Stomach smooth muscle (tissue), 2 donors: Measurements from ENCODE around the gene SLC25A25.

ENCODE experiments used
- H3K27ac ChIP-seq: one replicate; pipeline ENCODE4 v1.7.0; 2013; ENCODE audit warnings: mild to moderate bottlenecking, low read length, inconsistent platforms
- H3K27me3 ChIP-seq, 2 donors: one replicate each; pipeline ENCODE4 v1.7.0; 2013; ENCODE audit warnings: low read length in 2 of 2; ENCODE audit not compliant: insufficient read depth in 2 of 2, control insufficient read depth in 1 of 2
- H3K36me3 ChIP-seq, 2 donors: one replicate each; pipeline ENCODE4 v1.7.0; 2013; ENCODE audit warnings: low read length in 2 of 2; ENCODE audit not compliant: control insufficient read depth in 2 of 2, insufficient read depth in 2 of 2
- H3K4me1 ChIP-seq: one replicate; pipeline ENCODE4 v1.7.0; 2013; ENCODE audit warnings: low read length; ENCODE audit not compliant: control insufficient read depth, insufficient read depth
- H3K4me3 ChIP-seq, 2 donors: one replicate each; pipeline ENCODE4 v1.7.0; 2013; ENCODE audit warnings: low read length in 2 of 2
- H3K9ac ChIP-seq, 2 donors: one replicate each; pipeline ENCODE4 v1.7.0; 2013; ENCODE audit warnings: low read length in 2 of 2, mild to moderate bottlenecking in 1 of 2
- H3K9me3 ChIP-seq, 2 donors: one replicate each; pipeline ENCODE4 v1.7.0; 2013; ENCODE audit warnings: low read length in 2 of 2; ENCODE audit not compliant: control insufficient read depth in 2 of 2
- donor health status: healthy.
- donor health status: Pancreatic carcinoma.

Gene SLC25A25

GRCh38 chr9:128121466-128121810, 53.4 kb downstream of the SLC25A25 start:
- Histone ChIP-seq H3K9me3 (no peaks in the 10 kb centered on the region), H3K4me3 (no peak overlapping the region), H3K27ac (no peak overlapping the region), H3K9ac (no peak overlapping the region), H3K4me1 (peaks cover 25% of the 10 kb centered on the region), H3K27me3 (no peaks in the 10 kb centered on the region), H3K36me3 (peaks cover 6 to 7% of the 10 kb centered on the region in 2 donors)

GRCh38 chr9:128121924-128122808, 54.1 kb downstream of the SLC25A25 start:
- Histone ChIP-seq H3K36me3 (peaks cover 6 to 7% of the 10 kb centered on the region in 2 donors), H3K4me3 (no peak overlapping the region), H3K9me3 (no peaks in the 10 kb centered on the region), H3K27me3 (no peaks in the 10 kb centered on the region), H3K9ac (no peak overlapping the region), H3K27ac (no peak overlapping the region), H3K4me1 (peaks cover 31% of the 10 kb centered on the region)

GRCh38 chr9:128122809-128123175, 54.8 kb downstream of the SLC25A25 start:
- Histone ChIP-seq H3K27me3 (no peaks in the 10 kb centered on the region), H3K4me3 (no peak overlapping the region), H3K4me1 (peaks cover 31% of the 10 kb centered on the region), H3K27ac (no peak overlapping the region), H3K9me3 (no peaks in the 10 kb centered on the region), H3K9ac (no peak overlapping the region), H3K36me3 (peaks cover 6 to 7% of the 10 kb centered on the region in 2 donors)

- Histone ChIP-seq H3K36me3 (peaks cover 6 to 7% of the 10 kb centered on the region in 2 donors), H3K9ac (no peak overlapping the region), H3K27ac (no peak overlapping the region), H3K4me3 (no peak overlapping the region), H3K27me3 (no peaks in the 10 kb centered on the region), H3K9me3 (no peaks in the 10 kb centered on the region), H3K4me1 (peaks cover 26% of the 10 kb centered on the region)
These were observed 55.5 kb downstream of the SLC25A25 start for GRCh38 chr9:128123451-128124080.

- Histone ChIP-seq H3K27me3 (no peaks in the 10 kb centered on the region), H3K4me3 (no peak overlapping the region), H3K36me3 (peaks cover 6 to 7% of the 10 kb centered on the region in 2 donors), H3K27ac (no peak overlapping the region), H3K9ac (no peak overlapping the region), H3K4me1 (peaks cover 34% of the 10 kb centered on the region), H3K9me3 (no peaks in the 10 kb centered on the region)
These were observed 56.4 kb downstream of the SLC25A25 start for GRCh38 chr9:128124451-128124850.

- no peak overlapping the region for H3K27ac ChIP-seq
- peak overlapping the region in 1 of 2 donors; percentile 44 for H3K4me3 ChIP-seq
- H3K4me1 ChIP-seq: peaks cover 34% of the 10 kb centered on the region
- peaks cover 6 to 7% of the 10 kb centered on the region in 2 donors for H3K36me3 ChIP-seq
- H3K27me3 ChIP-seq: no peaks in the 10 kb centered on the region
- H3K9ac ChIP-seq: no peak overlapping the region
- no peaks in the 10 kb centered on the region for H3K9me3 ChIP-seq
These were observed 57.0 kb downstream of the SLC25A25 start for GRCh38 chr9:128124873-128125579.

- H3K36me3 ChIP-seq: peaks cover 6 to 7% of the 10 kb centered on the region in 2 donors
- H3K9ac ChIP-seq: peak overlapping the region in 1 of 2 donors; percentile 29
- peak overlapping the region in 1 of 2 donors; percentile 44 for H3K4me3 ChIP-seq
- no peak overlapping the region for H3K27ac ChIP-seq
- no peaks in the 10 kb centered on the region for H3K27me3 ChIP-seq
- H3K9me3 ChIP-seq: no peaks in the 10 kb centered on the region
- H3K4me1 ChIP-seq: peaks cover 34% of the 10 kb centered on the region
These were observed 57.7 kb downstream of the SLC25A25 start for GRCh38 chr9:128125580-128126354.

- Histone ChIP-seq H3K9me3 (no peaks in the 10 kb centered on the region), H3K4me1 (peaks cover 34% of the 10 kb centered on the region), H3K27me3 (no peaks in the 10 kb centered on the region), H3K27ac (peak within 1 kb of the TSS; percentile 93), H3K9ac (peak within 1 kb of the TSS; percentile 75 to 86), H3K4me3 (peak within 1 kb of the TSS; percentile 81 to 94), H3K36me3 (peaks cover 3 to 7% of the 10 kb centered on the region in 2 donors)
These were observed 59.5 kb downstream of the SLC25A25 start, which contains the start of gene PTGES2 for GRCh38 chr9:128127568-128127989. Gene PTGES2, minus strand, starts transcription at chr9:128127729. Its CDS starts 12 bp downstream, at chr9:128127717.

GRCh38 chr9:128127990-128128835, 60.2 kb downstream of the SLC25A25 start:
- Histone ChIP-seq H3K4me1 (peaks cover 34% of the 10 kb centered on the region), H3K9me3 (no peaks in the 10 kb centered on the region), H3K27me3 (no peaks in the 10 kb centered on the region), H3K9ac (peak overlapping the region; percentile 75 to 82), H3K36me3 (peaks cover 0 to 3% of the 10 kb centered on the region in 2 donors), H3K27ac (peak overlapping the region; percentile 93), H3K4me3 (peak overlapping the region; percentile 81 to 94)
